ENCODE measurements around the gene NACA.
A peak's percentile ranks its signal among the peaks of the same experiment; 100 is the strongest.
"Not testable (repeated sequence)": the region's sequence is repeated elsewhere in the genome, so short reads cannot be mapped to it uniquely, and the experiment has no call there.

The NACA gene

GRCh38 chr12:56751712-56752598, 26.9 kb upstream of the NACA start, which contains the start of gene PRIM1:
PRIM1 (minus strand) TSS chr12:56752323; CDS start chr12:56752298, 25 bp downstream.
- peak within 1 kb of the TSS; percentile 86 for H3K4me3 ChIP-seq (ENCODE audit: low read length)
- no peak for TF ChIP-seq CTCF (IDR thresholded peaks at IDR 0.05; ENCODE audit: insufficient read depth, low read depth, low read length, missing control alignments)
- peak; percentile 70 for DNase-seq (ENCODE audit: low read depth)

- not testable (repeated sequence) for H3K4me3 ChIP-seq (ENCODE audit: low read length); DNase-seq (ENCODE audit: low read depth)
Measured at GRCh38 chr12:56750596-56750995, 25.5 kb upstream of the NACA start.

- H3K4me3 ChIP-seq (ENCODE audit: low read length), result no peak overlapping the region
- TF ChIP-seq CTCF (IDR thresholded peaks at IDR 0.05; ENCODE audit: insufficient read depth, low read depth, low read length, missing control alignments), result no peak
- DNase-seq (ENCODE audit: low read depth), result no peak
Measured at GRCh38 chr12:56749853-56750252, 24.8 kb upstream of the NACA start.

GRCh38 chr12:56749359-56749758, 24.3 kb upstream of the NACA start:
- DNase-seq (ENCODE audit: low read depth), result no peak
- H3K4me3 ChIP-seq (ENCODE audit: low read length), result no peak overlapping the region
- no peak for TF ChIP-seq CTCF (IDR thresholded peaks at IDR 0.05; ENCODE audit: insufficient read depth, low read depth, low read length, missing control alignments)

- DNase-seq (ENCODE audit: low read depth), result no peak
- TF ChIP-seq CTCF (IDR thresholded peaks at IDR 0.05; ENCODE audit: insufficient read depth, low read depth, low read length, missing control alignments), result no peak
- no peak overlapping the region for H3K4me3 ChIP-seq (ENCODE audit: low read length)
Measured at GRCh38 chr12:56728139-56728861, 3.2 kb upstream of the NACA start.

GRCh38 chr12:56726196-56726675, 1.1 kb upstream of the NACA start:
- not testable (repeated sequence) for DNase-seq (ENCODE audit: low read depth); H3K4me3 ChIP-seq (ENCODE audit: low read length)

GRCh38 chr12:56725723-56726102, 614 bp upstream of the NACA start:
- H3K4me3 ChIP-seq (ENCODE audit: low read length), result peak overlapping the region; percentile 97
- no peak for DNase-seq (ENCODE audit: low read depth)
- TF ChIP-seq CTCF (IDR thresholded peaks at IDR 0.05; ENCODE audit: insufficient read depth, low read depth, low read length, missing control alignments), result no peak

GRCh38 chr12:56724701-56724971, 463 bp downstream of the NACA start:
- no peak for DNase-seq (ENCODE audit: low read depth)
- TF ChIP-seq CTCF (IDR thresholded peaks at IDR 0.05; ENCODE audit: insufficient read depth, low read depth, low read length, missing control alignments), result no peak
- peak overlapping the region; percentile 97 for H3K4me3 ChIP-seq (ENCODE audit: low read length)
